ENCODE data around the gene EML1.
A peak's percentile ranks its signal among the peaks of the same experiment; 100 is the strongest.

The EML1 gene

GRCh38 chr14:99846808-99847207, 53.6 kb downstream of the EML1 start:
- H3K36me3 ChIP-seq (ENCODE audit: insufficient read depth, low read length): 0 out of 2 replicates have a peak, but pooled peaks cover 1% of the 10 kb centered on the region
- H3K9me3 ChIP-seq (ENCODE audit: low read depth, low read length): no peaks in the 10 kb centered on the region; the same call in 1 of the 2 replicates
- no peak for DNase-seq (ENCODE audit: low read depth, low spot score)
- H3K4me3 ChIP-seq: no peak overlapping the region
- no peak overlapping the region for H3K27ac ChIP-seq
- TF ChIP-seq POLR2AphosphoS5 (IDR thresholded peaks at IDR 0.05; ENCODE audit: borderline replicate concordance, low read depth, low read length) (no peak), FOXP2 (optimal IDR thresholded peaks at IDR 0.05; ENCODE audit: control extremely low read depth, extremely low read length, insufficient read depth) (no peak), EZH2 (IDR thresholded peaks at IDR 0.05) (no peak)
- H3K9ac ChIP-seq (ENCODE audit: insufficient read length): no peak overlapping the region

GRCh38 chr14:99850709-99851108, 57.5 kb downstream of the EML1 start:
- Histone ChIP-seq H3K4me3 (no peak overlapping the region), H3K27ac (no peak overlapping the region), H3K9ac (ENCODE audit: insufficient read length) (no peak overlapping the region), H3K9me3 (ENCODE audit: low read depth, low read length) (no peaks in the 10 kb centered on the region; the same call in 1 of the 2 replicates), H3K36me3 (ENCODE audit: insufficient read depth, low read length) (peaks cover 3% of the 10 kb centered on the region; the same call in 1 of the 2 replicates)
- DNase-seq (ENCODE audit: low read depth, low spot score): no peak
- TF ChIP-seq FOXP2 (optimal IDR thresholded peaks at IDR 0.05; ENCODE audit: control extremely low read depth, extremely low read length, insufficient read depth) (no peak), EZH2 (IDR thresholded peaks at IDR 0.05) (no peak), POLR2AphosphoS5 (IDR thresholded peaks at IDR 0.05; ENCODE audit: borderline replicate concordance, low read depth, low read length) (no peak)

- peaks cover 5% of the 10 kb centered on the region for H3K36me3 ChIP-seq (ENCODE audit: insufficient read depth, low read length)
- H3K9me3 ChIP-seq (ENCODE audit: low read depth, low read length): no peaks in the 10 kb centered on the region; the same call in 1 of the 2 replicates
- no peak overlapping the region for H3K9ac ChIP-seq (ENCODE audit: insufficient read length)
- no peak overlapping the region for H3K4me3 ChIP-seq
- H3K27ac ChIP-seq: no peak overlapping the region
- TF ChIP-seq EZH2 (IDR thresholded peaks at IDR 0.05): no peak
- no peak for TF ChIP-seq FOXP2 (optimal IDR thresholded peaks at IDR 0.05; ENCODE audit: control extremely low read depth, extremely low read length, insufficient read depth)
- TF ChIP-seq POLR2AphosphoS5 (IDR thresholded peaks at IDR 0.05; ENCODE audit: borderline replicate concordance, low read depth, low read length): no peak
- DNase-seq (ENCODE audit: low read depth, low spot score): no peak
Measured at GRCh38 chr14:99852578-99852977, 59.4 kb downstream of the EML1 start.

GRCh38 chr14:99853206-99853605, 60.0 kb downstream of the EML1 start:
- no peak overlapping the region for H3K27ac ChIP-seq
- no peak overlapping the region for H3K9ac ChIP-seq (ENCODE audit: insufficient read length)
- H3K9me3 ChIP-seq (ENCODE audit: low read depth, low read length): no peaks in the 10 kb centered on the region
- TF ChIP-seq FOXP2 (optimal IDR thresholded peaks at IDR 0.05; ENCODE audit: control extremely low read depth, extremely low read length, insufficient read depth) (no peak), POLR2AphosphoS5 (IDR thresholded peaks at IDR 0.05; ENCODE audit: borderline replicate concordance, low read depth, low read length) (no peak), EZH2 (IDR thresholded peaks at IDR 0.05) (no peak)
- DNase-seq (ENCODE audit: low read depth, low spot score): no peak
- H3K4me3 ChIP-seq: no peak overlapping the region
- peaks cover 6% of the 10 kb centered on the region for H3K36me3 ChIP-seq (ENCODE audit: insufficient read depth, low read length)

GRCh38 chr14:99854831-99855230, 61.6 kb downstream of the EML1 start:
- Histone ChIP-seq H3K9me3 (ENCODE audit: low read depth, low read length) (no peaks in the 10 kb centered on the region), H3K27ac (peak overlapping the region; percentile 55; the same call in 1 of the 2 replicates), H3K4me3 (no peak overlapping the region), H3K9ac (ENCODE audit: insufficient read length) (no peak overlapping the region), H3K36me3 (ENCODE audit: insufficient read depth, low read length) (peaks cover 6% of the 10 kb centered on the region)
- TF ChIP-seq FOXP2 (optimal IDR thresholded peaks at IDR 0.05; ENCODE audit: control extremely low read depth, extremely low read length, insufficient read depth) (no peak), POLR2AphosphoS5 (IDR thresholded peaks at IDR 0.05; ENCODE audit: borderline replicate concordance, low read depth, low read length) (no peak), EZH2 (IDR thresholded peaks at IDR 0.05) (no peak)
- no peak for DNase-seq (ENCODE audit: low read depth, low spot score)

- Histone ChIP-seq H3K36me3 (ENCODE audit: insufficient read depth, low read length) (peaks cover 6% of the 10 kb centered on the region), H3K4me3 (no peak overlapping the region), H3K9me3 (ENCODE audit: low read depth, low read length) (no peaks in the 10 kb centered on the region), H3K27ac (peak overlapping the region; percentile 55; the same call in 1 of the 2 replicates), H3K9ac (ENCODE audit: insufficient read length) (no peak overlapping the region)
- no peak for DNase-seq (ENCODE audit: low read depth, low spot score)
- TF ChIP-seq FOXP2 (optimal IDR thresholded peaks at IDR 0.05; ENCODE audit: control extremely low read depth, extremely low read length, insufficient read depth) (no peak), EZH2 (IDR thresholded peaks at IDR 0.05) (no peak)
Measured at GRCh38 chr14:99855271-99855670, 62.1 kb downstream of the EML1 start.

- DNase-seq (ENCODE audit: low read depth, low spot score): no peak
- Histone ChIP-seq H3K27ac (no peak overlapping the region), H3K4me3 (no peak overlapping the region), H3K9ac (ENCODE audit: insufficient read length) (no peak overlapping the region), H3K36me3 (ENCODE audit: insufficient read depth, low read length) (peaks cover 3% of the 10 kb centered on the region), H3K9me3 (ENCODE audit: low read depth, low read length) (no peaks in the 10 kb centered on the region)
- TF ChIP-seq EZH2 (IDR thresholded peaks at IDR 0.05): no peak
- no peak for TF ChIP-seq FOXP2 (optimal IDR thresholded peaks at IDR 0.05; ENCODE audit: control extremely low read depth, extremely low read length, insufficient read depth)
- no peak for TF ChIP-seq POLR2AphosphoS5 (IDR thresholded peaks at IDR 0.05; ENCODE audit: borderline replicate concordance, low read depth, low read length)
Measured at GRCh38 chr14:99857551-99857950, 64.3 kb downstream of the EML1 start.

- no peak for TF ChIP-seq EZH2 (IDR thresholded peaks at IDR 0.05)
- TF ChIP-seq POLR2AphosphoS5 (IDR thresholded peaks at IDR 0.05; ENCODE audit: borderline replicate concordance, low read depth, low read length): no peak
- TF ChIP-seq FOXP2 (optimal IDR thresholded peaks at IDR 0.05; ENCODE audit: control extremely low read depth, extremely low read length, insufficient read depth): no peak
- H3K9ac ChIP-seq (ENCODE audit: insufficient read length): no peak overlapping the region
- H3K36me3 ChIP-seq (ENCODE audit: insufficient read depth, low read length): peaks cover 4% of the 10 kb centered on the region
- H3K9me3 ChIP-seq (ENCODE audit: low read depth, low read length): no peaks in the 10 kb centered on the region
- no peak overlapping the region for H3K4me3 ChIP-seq
- no peak for DNase-seq (ENCODE audit: low read depth, low spot score)
- H3K27ac ChIP-seq: no peak overlapping the region
Measured at GRCh38 chr14:99860219-99860618, 67.0 kb downstream of the EML1 start.

GRCh38 chr14:99862136-99862535, 68.9 kb downstream of the EML1 start:
- Histone ChIP-seq H3K9ac (ENCODE audit: insufficient read length) (no peak overlapping the region), H3K4me3 (no peak overlapping the region), H3K36me3 (ENCODE audit: insufficient read depth, low read length) (peaks cover 23% of the 10 kb centered on the region), H3K27ac (no peak overlapping the region), H3K9me3 (ENCODE audit: low read depth, low read length) (no peaks in the 10 kb centered on the region; the same call in 1 of the 2 replicates)
- no peak for TF ChIP-seq FOXP2 (optimal IDR thresholded peaks at IDR 0.05; ENCODE audit: control extremely low read depth, extremely low read length, insufficient read depth)
- TF ChIP-seq POLR2AphosphoS5 (IDR thresholded peaks at IDR 0.05; ENCODE audit: borderline replicate concordance, low read depth, low read length): no peak
- TF ChIP-seq EZH2 (IDR thresholded peaks at IDR 0.05): no peak
- no peak for DNase-seq (ENCODE audit: low read depth, low spot score)

Data from SK-N-MC (cell line).